A673 (cell line): Measurements from ENCODE around the gene RNH1.

ENCODE experiments used
- EZH2 ChIP-seq: fragments of 200-600 bp; sonication (generic); IDR thresholded peaks from 2 replicates; pipeline ENCODE4 v1.6.1; 2017; ENCODE audit warnings: borderline replicate concordance, low read depth, mild to moderate bottlenecking, mixed read lengths, antibody characterized with exemption, low read length; ENCODE audit not compliant: poor library complexity, severe bottlenecking
- TF ChIP-seq, protein P1 (sequence below): fragments of 300-800, 200-600 bp; sonication (generic); conservative IDR thresholded peaks from 2 replicates; pipeline ENCODE4 v1.5.1; 2017; ENCODE audit warnings: low read depth, mild to moderate bottlenecking, antibody characterized with exemption, low read length, moderate library complexity, mixed read lengths

DNA sequence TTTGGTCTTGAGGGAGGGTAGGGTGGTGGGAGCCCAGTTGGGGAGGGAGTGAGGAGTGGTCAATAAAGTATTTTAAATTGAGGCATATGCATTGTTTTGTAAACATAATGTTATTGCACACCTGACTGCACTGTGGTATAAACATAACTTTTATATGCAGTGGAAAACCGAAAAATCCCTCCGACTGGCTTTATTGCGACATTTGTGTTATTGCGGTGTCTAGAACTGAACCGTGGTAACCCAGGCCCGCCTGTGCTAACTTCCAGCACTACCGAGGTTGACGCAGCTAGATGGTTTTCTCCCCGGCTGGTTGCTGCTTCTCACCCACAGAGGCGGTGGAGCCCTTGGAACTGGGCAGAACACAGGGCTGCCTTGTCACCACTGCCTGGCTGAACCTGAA is 7.6 kb upstream of the RNH1 start:
- TF ChIP-seq, protein P1, sequence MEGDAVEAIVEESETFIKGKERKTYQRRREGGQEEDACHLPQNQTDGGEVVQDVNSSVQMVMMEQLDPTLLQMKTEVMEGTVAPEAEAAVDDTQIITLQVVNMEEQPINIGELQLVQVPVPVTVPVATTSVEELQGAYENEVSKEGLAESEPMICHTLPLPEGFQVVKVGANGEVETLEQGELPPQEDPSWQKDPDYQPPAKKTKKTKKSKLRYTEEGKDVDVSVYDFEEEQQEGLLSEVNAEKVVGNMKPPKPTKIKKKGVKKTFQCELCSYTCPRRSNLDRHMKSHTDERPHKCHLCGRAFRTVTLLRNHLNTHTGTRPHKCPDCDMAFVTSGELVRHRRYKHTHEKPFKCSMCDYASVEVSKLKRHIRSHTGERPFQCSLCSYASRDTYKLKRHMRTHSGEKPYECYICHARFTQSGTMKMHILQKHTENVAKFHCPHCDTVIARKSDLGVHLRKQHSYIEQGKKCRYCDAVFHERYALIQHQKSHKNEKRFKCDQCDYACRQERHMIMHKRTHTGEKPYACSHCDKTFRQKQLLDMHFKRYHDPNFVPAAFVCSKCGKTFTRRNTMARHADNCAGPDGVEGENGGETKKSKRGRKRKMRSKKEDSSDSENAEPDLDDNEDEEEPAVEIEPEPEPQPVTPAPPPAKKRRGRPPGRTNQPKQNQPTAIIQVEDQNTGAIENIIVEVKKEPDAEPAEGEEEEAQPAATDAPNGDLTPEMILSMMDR: no peak
- TF ChIP-seq EZH2: no peak
